M059J (cell line): ENCODE measurements around the gene GPR37L1. TPM values are rescaled to one million over a fixed set of nuclear protein-coding genes. Genes with fewer than 3 reads are reported as not detected.
A peak's percentile ranks its signal among the peaks of the same experiment; 100 is the strongest.

ENCODE experiments used
- DNase-seq: peaks from one replicate; pipeline ENCODE4 v3.0.0-alpha.2; 2012; ENCODE audit warnings: low read depth
- total RNA-seq: library from RNA; depleted of rRNA; stranded (reverse); fragments of >200 nt; shearing (Covaris generic); gene quantifications from 2 replicates; pipeline ENCODE4 v1.2.3, GENCODE V29; 2014; rRNA removed

The GPR37L1 gene
- total RNA-seq: not detected in 2 replicates

GRCh38 chr1:202122639-202123335, at the start of gene GPR37L1:
TSS of gene GPR37L1 (plus strand) at chr1:202122917. CDS start at chr1:202122964, 47 bp downstream.
- DNase-seq: peak; percentile 56

DNA sequence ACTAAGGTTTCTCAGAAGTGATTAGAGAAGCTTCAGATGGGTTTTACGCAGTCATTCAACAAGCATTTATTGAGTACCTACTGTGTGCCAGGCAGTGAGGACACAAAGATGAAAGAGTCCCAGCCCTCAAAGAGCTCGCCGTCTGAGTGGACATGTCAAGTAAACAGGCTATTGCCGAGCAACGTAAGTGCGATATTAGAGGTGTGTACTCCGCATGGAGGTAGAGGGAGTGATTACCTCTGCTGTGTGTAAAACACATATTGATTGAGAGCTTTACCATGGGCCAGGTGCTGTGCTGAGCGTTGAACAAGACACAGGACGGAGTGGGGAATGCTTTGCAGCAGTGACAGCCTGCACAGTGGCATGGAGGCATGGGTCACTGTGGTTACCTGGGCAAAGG, 49.5 kb upstream of the GPR37L1 start:
- DNase-seq: no peak

GRCh38 chr1:202074985-202075384, 47.7 kb upstream of the GPR37L1 start:
- no peak for DNase-seq

GRCh38 chr1:202075389-202075788, 47.3 kb upstream of the GPR37L1 start:
- no peak for DNase-seq

GRCh38 chr1:202076050-202076511, 46.6 kb upstream of the GPR37L1 start:
- DNase-seq: no peak

DNA sequence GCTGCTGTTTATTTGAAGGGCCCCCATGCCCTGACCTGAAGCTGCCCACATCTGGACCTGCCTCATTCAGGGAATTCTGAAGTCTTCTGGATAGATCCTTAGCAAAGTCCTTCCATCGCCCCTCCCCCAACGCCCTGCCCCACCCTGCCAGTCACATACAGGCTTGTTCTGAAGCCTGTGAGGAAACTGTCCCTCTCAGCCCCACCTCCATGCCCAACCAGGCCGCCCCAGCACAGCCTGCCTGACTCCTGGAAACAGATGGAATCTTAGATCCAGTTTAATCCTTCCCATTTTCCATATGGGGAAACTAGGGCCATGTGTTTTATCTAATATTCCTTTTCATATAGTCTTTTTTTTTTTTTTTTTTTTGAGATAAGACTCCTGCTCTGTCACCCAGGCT, 44.5 kb upstream of the GPR37L1 start:
- no peak for DNase-seq

GRCh38 chr1:202081992-202082391, 40.7 kb upstream of the GPR37L1 start:
- no peak for DNase-seq

GRCh38 chr1:202084791-202085681, 37.7 kb upstream of the GPR37L1 start:
- no peak for DNase-seq

DNA sequence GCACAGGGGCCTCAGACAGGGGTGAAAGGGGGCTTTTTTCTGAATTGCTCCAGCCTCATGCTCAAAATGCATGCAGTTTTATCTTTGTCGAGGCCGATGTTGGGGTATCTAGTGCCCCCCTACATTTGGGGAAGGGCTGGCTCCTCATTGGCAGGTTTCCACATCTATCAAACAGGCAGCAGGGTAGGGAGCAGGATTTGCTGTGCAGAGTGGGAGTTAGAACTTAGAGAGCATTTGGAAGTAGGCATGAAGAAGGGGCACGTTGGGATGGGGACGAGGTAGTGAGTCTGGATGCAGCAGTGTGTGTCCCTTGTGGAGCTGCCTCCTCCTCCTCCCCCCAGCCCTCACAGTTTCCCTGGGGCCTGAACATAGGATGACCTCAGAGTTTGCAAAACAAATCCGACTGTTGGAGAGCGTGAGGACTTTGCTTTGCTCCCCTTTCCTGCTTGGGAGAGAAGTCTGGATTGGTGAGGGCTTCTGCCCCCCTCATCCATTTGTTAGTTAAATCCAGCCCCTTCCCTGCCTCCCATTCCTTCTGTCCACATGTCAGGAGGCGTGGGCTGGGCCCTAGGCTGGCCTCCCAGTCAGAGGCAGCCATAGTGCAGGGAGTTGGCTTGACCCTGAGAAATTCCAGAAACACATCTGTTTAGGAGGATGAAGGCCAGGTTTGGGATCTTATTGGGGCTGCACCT, 36.9 kb upstream of the GPR37L1 start:
- DNase-seq: no peak

DNA sequence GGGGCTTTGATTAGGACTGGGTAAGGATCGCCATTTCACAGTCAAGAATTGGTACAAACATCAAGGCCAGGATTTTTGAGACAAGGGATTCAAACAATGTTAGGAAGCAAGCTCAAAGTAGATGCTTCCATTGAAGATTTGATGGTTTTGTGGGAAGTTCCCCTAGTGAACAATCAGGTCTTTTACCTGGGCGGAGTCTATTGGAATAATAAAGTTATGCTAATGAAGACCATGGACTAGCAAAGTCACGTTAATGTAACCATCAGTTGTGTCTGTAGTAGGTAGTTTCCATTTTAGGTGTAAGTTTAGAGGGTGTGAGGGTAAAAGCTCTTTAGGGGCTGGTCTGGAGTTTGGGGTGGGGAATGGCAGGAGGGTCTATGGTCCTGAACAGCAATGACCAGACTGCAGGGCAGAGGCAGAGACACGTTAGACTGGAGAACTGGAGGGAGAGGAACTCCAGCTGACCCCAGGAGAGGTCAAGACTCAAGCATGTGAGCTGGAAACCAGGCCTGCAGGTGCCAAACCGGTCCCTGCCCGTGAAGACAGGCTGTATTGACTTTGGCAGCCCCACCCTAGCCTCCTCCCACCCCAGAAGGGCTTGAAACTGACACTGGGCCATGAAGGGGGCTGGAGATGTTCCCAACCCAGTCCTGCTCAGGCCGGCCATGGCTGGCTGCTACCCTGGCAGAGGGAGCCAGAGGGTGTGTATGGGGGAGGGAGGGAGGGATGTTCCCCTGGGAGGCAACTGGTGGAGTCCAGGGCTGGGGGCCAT, 36.0 kb upstream of the GPR37L1 start:
- DNase-seq: no peak

GRCh38 chr1:202088206-202088605, 34.5 kb upstream of the GPR37L1 start:
- no peak for DNase-seq

- DNase-seq: no peak
Observed at GRCh38 chr1:202090994-202091393, 31.7 kb upstream of the GPR37L1 start.

DNA sequence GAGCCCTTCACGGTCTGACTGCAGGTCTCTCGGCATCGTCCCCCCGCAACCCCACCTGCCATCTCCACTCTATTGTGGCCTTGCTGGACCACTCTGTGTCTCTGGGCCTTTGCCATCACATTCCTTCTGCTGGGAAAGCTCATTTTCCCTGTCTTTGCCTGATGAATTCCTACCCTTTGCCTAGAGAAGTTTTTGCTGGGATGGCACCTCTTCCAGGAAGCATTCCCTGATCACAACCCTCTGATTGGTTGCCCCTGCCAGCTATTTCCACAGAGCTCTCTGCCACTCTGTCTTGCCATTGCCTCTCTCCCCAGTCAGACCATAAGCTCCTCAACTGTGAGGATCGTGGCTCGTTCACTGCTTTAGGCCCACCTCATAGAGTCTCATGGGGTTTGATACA, 28.9 kb upstream of the GPR37L1 start:
- no peak for DNase-seq

DNA sequence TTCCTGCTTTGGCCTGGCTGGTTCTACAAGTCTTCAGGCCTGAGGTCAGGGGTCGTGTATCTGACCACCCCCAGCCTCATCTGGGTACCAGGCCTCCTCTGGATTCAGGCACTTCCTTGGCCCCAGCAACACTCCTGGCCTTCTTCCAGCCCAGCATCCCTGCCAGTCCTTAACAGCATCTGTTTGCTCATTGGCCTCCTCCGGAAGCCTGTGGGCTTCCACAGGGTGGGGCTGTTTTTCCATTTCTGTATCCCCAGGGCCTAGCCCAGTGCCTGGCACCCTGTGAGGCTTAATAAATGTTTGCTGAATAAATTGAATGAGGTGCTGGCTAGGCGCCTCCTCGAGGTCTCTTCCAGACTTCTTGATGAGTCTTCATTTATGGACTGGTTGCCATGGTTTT, 21.5 kb upstream of the GPR37L1 start:
- no peak for DNase-seq

GRCh38 chr1:202104073-202104472, 18.6 kb upstream of the GPR37L1 start:
- DNase-seq: no peak

- DNase-seq: peak; percentile 82
Observed at GRCh38 chr1:202105571-202106339, 17.0 kb upstream of the GPR37L1 start.

DNA sequence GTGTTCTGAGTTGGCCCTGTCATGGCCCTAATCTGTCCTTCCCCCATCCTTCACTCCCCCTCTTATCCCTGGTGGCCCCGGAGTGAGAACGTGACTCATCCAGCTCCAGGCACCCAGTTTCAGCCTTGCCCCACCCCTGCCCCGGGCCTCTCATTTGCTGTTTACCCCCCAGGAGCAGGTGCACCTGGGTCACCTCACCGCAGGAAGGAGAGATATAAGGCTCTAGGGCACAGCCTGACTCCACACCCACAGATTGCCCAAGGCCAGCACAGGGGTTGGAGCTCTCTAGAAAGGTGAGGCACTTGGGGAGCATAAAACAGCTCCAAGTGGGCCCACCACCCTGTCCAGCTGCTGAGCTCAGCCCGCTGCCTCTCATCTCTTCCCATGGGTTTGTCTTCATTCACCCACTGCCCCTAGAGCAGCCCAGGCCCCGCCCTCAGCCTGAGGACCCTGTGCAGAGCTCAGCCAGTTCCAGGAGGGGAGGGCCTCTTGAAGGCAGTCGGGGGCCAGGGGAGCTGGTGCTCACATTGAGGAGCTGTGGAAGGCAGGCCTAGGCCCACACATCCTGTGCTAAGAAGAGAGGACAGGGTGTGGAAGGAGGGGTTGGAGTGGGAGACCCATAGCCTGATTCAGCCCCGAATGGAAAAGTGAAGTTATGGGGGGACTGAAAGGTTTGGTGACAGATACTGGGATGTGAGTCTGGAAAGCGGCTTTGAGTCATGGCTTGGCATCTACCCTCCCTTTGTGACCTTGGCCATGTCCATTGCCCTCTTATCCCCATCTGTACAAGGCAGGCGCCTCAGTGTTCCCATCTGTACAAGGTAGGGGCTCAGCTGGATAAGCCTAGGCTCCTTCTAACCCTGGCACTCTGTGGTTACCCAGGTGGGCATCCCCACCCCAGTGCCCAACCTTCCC, 16.1 kb upstream of the GPR37L1 start:
- peak; percentile 76 for DNase-seq

DNA sequence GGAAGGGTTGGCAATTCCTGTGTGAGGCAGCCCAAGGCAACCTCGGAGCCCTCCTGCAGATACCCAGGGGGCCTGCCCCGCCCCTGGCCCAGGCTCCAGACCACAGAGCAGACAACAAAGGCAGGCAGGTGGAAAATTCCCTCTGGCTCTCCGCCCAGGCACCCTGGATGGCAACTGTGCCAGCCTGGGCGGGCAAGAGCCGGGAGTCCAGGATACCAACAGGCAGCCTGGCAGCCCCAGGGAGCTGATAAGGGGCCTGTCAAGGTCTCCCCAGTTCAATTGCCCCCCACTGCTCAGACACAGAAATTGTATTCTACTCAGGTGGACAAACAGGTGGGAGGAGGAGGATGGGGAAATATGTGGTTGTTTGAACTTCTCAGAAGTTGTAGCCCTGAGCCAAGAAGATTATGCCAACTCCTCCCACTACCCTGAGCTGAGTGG, 15.4 kb upstream of the GPR37L1 start:
- DNase-seq: peak; percentile 81
